IPS-18a (cell line): Measurements from ENCODE around the gene PAGE2B.
"Not testable (repeated sequence)": the region's sequence is repeated elsewhere in the genome, so short reads cannot be mapped to it uniquely, and the experiment has no call there.

Experiments
- H3K27ac ChIP-seq: one replicate; pipeline ENCODE4 v1.5.1; 2013; ENCODE audit warnings: low read length
- H3K27me3 ChIP-seq: one replicate; pipeline ENCODE4 v1.6.1; 2013; ENCODE audit warnings: mild to moderate bottlenecking, low read length; ENCODE audit not compliant: control insufficient read depth, insufficient read depth
- H3K36me3 ChIP-seq: one replicate; pipeline ENCODE4 v1.6.1; 2013; ENCODE audit warnings: low read depth, low read length; ENCODE audit not compliant: control insufficient read depth
- H3K4me1 ChIP-seq: one replicate; pipeline ENCODE4 v1.6.1; 2013; ENCODE audit warnings: low read depth, low read length; ENCODE audit not compliant: control insufficient read depth
- H3K4me3 ChIP-seq: one replicate; pipeline ENCODE4 v1.5.1; 2013; ENCODE audit warnings: low read length
- H3K9ac ChIP-seq: one replicate; pipeline ENCODE4 v1.6.1; 2013; ENCODE audit warnings: mild to moderate bottlenecking, low read length, moderate library complexity
- H3K9me3 ChIP-seq: one replicate; pipeline ENCODE4 v1.6.1; 2013; ENCODE audit warnings: low read depth, low read length; ENCODE audit not compliant: control insufficient read depth

Gene PAGE2B

GRCh38 chrX:55111578-55112254, 36.9 kb downstream of the PAGE2B start:
- no peak overlapping the region for H3K27ac ChIP-seq
- H3K4me3 ChIP-seq: no peak overlapping the region
- no peaks in the 10 kb centered on the region for H3K36me3 ChIP-seq
- peaks cover 19% of the 10 kb centered on the region for H3K9me3 ChIP-seq
- no peak overlapping the region for H3K9ac ChIP-seq
- H3K27me3 ChIP-seq: no peaks in the 10 kb centered on the region
- H3K4me1 ChIP-seq: no peaks in the 10 kb centered on the region

- not testable (repeated sequence) for H3K27ac ChIP-seq, H3K27me3 ChIP-seq
These were observed 41.8 kb downstream of the PAGE2B start for GRCh38 chrX:55116589-55116988.

GRCh38 chrX:55118574-55118973, 43.7 kb downstream of the PAGE2B start:
- Histone ChIP-seq H3K9ac (no peak overlapping the region), H3K4me1 (no peaks in the 10 kb centered on the region), H3K4me3 (no peak overlapping the region), H3K27me3 (no peaks in the 10 kb centered on the region), H3K9me3 (peaks cover 6% of the 10 kb centered on the region), H3K27ac (no peak overlapping the region), H3K36me3 (no peaks in the 10 kb centered on the region)

More at GRCh38 chrX:55116589-55116988, 41.8 kb downstream of the PAGE2B start:
- H3K4me1 ChIP-seq, H3K4me3 ChIP-seq, H3K36me3 ChIP-seq, H3K9ac ChIP-seq: not testable (repeated sequence)
- peaks cover 13% of the 10 kb centered on the region for H3K9me3 ChIP-seq

- H3K4me3 ChIP-seq: no peak overlapping the region
- H3K36me3 ChIP-seq: no peaks in the 10 kb centered on the region
- H3K4me1 ChIP-seq: no peaks in the 10 kb centered on the region
- no peak overlapping the region for H3K9ac ChIP-seq
- no peaks in the 10 kb centered on the region for H3K27me3 ChIP-seq
- H3K9me3 ChIP-seq: peaks cover 6% of the 10 kb centered on the region
- H3K27ac ChIP-seq: no peak overlapping the region
These were observed 44.4 kb downstream of the PAGE2B start for GRCh38 chrX:55119271-55119670.

GRCh38 chrX:55119712-55120111, 44.9 kb downstream of the PAGE2B start:
- H3K4me3 ChIP-seq: no peak overlapping the region
- no peak overlapping the region for H3K27ac ChIP-seq
- no peaks in the 10 kb centered on the region for H3K27me3 ChIP-seq
- peaks cover 6% of the 10 kb centered on the region for H3K9me3 ChIP-seq
- H3K9ac ChIP-seq: no peak overlapping the region
- no peaks in the 10 kb centered on the region for H3K4me1 ChIP-seq
- H3K36me3 ChIP-seq: no peaks in the 10 kb centered on the region

- no peak overlapping the region for H3K27ac ChIP-seq
- H3K4me1 ChIP-seq: no peaks in the 10 kb centered on the region
- H3K4me3 ChIP-seq: no peak overlapping the region
- peaks cover 6% of the 10 kb centered on the region for H3K9me3 ChIP-seq
- no peak overlapping the region for H3K9ac ChIP-seq
- no peaks in the 10 kb centered on the region for H3K36me3 ChIP-seq
- H3K27me3 ChIP-seq: no peaks in the 10 kb centered on the region
These were observed 46.0 kb downstream of the PAGE2B start for GRCh38 chrX:55120761-55121358.

GRCh38 chrX:55123900-55124299, 49.1 kb downstream of the PAGE2B start:
- Histone ChIP-seq H3K4me3 (no peak overlapping the region), H3K36me3 (no peaks in the 10 kb centered on the region), H3K27ac (no peak overlapping the region), H3K4me1 (no peaks in the 10 kb centered on the region), H3K9ac (no peak overlapping the region), H3K9me3 (peaks cover 19% of the 10 kb centered on the region), H3K27me3 (no peaks in the 10 kb centered on the region)

GRCh38 chrX:55127692-55128091, 52.9 kb downstream of the PAGE2B start:
- no peaks in the 10 kb centered on the region for H3K27me3 ChIP-seq
- no peak overlapping the region for H3K9ac ChIP-seq
- H3K27ac ChIP-seq: no peak overlapping the region
- H3K4me1 ChIP-seq: no peaks in the 10 kb centered on the region
- H3K4me3 ChIP-seq: no peak overlapping the region
- peaks cover 28% of the 10 kb centered on the region for H3K9me3 ChIP-seq
- no peaks in the 10 kb centered on the region for H3K36me3 ChIP-seq
